GM19397 (cell line): ENCODE results near the gene EFNA2.
"Not testable (repeated sequence)": the region's sequence is repeated elsewhere in the genome, so short reads cannot be mapped to it uniquely, and the experiment has no call there.

Experiments used
- ATAC-seq: cut with Tn5 transposase; IDR thresholded peaks from one replicate; pipeline ENCODE4 v1.9.1; 2021; ENCODE audit warnings: mild to moderate bottlenecking, moderate library complexity; ENCODE audit not compliant: unreplicated experiment

The EFNA2 gene

DNA sequence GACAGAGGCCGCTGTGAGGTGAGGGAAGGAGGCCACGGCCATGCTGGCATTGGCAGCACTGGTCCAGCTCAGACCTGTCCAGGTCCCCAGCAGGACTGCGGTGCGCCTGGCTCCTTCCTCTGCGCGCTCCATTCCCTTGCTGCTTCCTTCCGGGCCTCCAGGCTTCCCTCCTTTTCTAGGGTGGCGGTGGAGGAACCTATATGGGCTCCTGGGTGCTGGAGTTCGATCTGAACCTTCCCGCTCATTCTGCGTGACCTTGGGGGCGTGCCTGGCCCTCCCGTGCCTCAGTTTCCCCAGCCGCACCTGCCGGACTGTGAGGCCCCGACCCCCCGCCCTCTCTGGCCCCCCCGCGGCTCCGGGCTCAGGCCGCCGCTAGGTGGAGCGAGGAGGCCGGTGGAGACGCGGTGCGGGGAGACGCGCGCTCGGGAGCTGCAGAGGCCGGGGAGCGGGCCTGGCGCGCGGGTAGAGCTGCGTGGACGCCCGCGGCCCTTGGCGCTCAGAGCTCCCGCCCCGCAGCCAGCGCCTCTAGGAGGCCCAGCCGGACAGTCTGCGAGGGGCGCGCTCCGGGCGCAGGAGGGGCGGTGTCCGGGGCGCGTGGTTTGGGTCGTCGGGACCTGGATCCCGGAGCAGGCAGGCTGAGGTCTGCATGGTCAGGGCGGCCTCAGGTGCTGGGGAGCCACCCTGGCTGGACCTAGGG, 29.9 kb downstream of the EFNA2 start:
- no peak for ATAC-seq

DNA sequence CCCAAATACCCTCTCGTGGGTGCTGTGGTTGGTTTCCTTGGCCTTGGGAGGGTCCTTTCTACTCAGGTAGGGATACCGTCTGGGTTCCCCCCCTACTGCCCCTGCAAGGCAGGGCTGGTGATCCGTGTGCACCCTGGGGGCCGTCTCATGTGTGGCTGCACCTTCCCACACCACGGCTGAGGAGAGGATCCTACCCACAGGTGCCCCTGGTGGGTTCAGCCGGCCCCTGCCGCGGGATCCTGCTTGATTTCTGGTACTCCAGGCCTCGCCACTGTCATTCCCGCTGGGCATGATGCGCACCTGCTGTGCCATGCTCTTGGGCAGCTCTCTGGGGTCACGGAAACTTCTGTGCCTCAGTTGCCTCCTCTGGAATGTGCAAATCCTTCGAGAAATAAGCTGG, 30.8 kb downstream of the EFNA2 start:
- ATAC-seq, result no peak

DNA sequence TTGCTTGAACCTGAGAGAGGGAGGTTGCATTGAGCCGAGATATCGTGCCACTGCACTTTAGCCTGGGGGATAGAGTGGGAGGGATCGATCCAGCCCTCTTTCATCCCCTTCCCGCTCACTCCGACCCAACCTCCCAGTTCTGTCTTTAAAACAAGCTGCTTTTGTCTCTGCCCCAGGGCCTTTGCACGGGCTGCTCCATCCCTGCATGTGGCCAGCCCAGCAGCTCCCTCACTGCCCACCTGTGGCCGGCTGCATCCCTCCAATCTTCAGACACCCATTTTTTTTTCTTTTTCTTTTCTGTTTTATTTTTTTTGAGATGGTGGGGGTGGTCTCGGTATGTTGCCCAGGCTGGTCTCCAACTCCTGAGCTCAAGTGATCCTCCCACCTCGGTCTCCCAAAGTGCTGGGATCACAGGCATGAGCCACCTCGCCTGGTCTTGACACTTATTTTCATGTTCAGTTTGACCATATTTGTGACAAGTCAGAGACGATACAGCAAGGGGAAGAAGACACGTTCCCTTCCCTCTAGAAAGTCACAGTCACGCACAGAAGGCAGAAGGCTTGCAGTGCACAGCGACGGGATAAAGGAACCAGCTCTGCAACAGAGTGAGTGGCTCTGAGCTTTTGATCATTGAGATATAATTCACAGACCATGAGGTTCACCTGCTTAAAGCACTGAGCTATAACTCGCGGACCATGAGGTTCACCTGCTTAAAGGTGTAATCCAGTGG, 31.8 kb downstream of the EFNA2 start:
- no peak for ATAC-seq

DNA sequence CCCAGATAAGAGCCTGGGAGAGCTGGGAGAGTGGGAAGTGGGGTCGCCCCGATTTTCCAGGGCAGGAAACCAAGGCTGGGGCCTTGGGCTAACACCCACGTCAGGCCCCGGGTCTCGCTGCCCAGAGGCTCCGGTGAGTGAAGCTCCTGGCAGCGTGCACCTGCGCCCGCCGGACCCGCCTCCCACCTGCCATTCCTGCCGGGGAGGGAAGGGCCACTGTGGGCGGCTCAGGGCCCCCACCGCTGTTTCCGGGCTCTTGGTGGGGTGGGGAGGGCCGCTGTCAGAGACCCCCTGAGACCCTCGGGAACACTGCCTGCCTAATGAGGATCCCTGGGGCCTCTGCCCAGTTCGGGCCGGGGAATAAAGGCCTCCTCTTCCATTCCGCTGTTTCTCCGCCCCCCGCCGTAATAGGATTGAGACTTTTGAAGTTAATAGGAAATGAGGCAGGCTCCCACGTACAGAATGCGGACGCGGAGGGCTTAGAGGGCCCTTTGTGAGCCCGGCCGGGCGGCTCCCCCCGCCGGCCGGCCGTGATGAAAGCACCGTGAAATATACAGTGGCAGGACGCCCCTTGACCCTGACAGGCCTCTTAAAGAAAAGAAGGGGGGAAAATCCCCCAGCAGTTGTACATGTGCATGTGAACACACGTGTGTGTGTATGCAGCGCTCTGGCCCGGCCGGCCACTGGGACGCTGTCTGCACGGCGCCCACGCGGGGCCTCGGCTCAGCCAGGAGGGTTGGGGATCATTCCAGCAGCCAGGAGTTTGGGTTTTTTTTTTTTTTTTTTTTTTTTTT, 33.2 kb downstream of the EFNA2 start:
- no peak for ATAC-seq

DNA sequence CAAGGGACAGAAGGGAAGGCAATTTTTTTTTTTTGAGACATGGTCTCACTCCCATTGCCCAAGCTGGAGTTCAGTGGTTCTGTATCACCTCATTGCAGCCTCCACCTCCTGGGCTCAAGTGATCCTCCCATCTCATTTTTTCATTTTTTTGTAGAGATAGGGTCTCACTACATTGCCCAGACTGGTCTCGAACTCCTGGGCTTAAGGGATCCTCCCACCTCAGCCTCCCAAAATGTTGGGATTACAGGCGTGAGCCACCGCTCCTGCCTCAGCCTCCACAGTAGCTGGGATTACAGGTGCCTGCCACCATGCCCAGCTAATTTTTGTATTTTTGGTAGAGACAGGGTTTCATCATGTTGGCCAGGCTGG, 34.6 kb downstream of the EFNA2 start:
- not testable (repeated sequence) for ATAC-seq

DNA sequence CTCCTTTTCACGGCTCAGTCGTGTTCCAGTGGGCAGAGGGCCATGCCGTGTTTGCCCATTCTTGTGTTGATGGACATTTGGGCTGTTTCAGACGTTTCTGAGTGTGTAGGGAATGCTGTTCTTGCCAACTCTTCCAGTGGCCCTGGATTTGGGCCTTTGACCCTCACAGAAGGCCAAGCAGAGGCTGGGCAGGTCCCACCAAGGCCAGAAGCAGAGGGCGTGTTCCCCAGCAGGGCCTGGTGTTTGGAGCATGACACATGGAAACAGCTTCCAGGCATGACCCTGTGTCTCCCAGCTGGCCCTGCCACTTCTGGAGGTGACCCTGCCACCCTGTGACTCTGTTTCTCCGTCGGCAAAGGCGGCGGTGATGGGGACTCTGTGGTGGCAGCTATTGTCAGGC, 35.9 kb downstream of the EFNA2 start:
- ATAC-seq, result no peak

DNA sequence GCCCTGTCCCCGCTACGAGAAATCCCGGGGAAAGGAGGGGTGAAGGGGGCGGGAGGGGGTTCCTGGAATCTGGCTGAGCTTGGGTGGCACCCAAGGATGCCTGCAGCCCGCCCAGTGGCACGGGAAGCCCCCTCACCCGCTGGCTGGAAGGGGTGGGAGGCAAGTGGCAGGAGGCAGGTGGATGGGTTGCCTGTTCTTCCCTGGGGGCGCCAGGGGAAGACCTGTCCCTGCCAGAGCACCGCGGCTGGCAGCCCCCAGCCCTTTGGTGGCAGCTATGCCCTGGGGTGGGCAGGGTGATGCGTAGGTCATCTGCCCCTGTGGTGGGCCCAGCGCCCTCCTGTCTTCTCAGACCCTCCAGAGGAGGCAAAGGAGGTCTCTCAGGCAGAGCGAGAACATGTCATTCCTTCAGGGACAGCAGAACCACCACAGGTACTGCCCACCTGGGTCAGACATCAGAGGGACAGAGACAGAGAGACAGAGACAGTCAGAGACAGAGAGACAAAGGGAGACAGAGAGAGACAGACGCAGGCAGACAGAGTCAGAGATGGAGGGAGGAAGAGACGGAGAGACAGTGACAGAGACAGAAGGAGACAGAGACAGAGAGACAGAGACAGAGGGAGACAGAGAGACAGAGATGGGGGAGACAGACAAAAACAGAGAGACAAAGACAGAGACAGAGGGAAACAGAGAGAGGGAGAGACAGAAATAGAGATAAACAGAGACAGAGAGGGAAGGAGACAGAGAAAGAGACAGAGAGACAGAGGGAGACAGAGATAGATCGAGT, 36.7 kb downstream of the EFNA2 start:
- ATAC-seq, result no peak

DNA sequence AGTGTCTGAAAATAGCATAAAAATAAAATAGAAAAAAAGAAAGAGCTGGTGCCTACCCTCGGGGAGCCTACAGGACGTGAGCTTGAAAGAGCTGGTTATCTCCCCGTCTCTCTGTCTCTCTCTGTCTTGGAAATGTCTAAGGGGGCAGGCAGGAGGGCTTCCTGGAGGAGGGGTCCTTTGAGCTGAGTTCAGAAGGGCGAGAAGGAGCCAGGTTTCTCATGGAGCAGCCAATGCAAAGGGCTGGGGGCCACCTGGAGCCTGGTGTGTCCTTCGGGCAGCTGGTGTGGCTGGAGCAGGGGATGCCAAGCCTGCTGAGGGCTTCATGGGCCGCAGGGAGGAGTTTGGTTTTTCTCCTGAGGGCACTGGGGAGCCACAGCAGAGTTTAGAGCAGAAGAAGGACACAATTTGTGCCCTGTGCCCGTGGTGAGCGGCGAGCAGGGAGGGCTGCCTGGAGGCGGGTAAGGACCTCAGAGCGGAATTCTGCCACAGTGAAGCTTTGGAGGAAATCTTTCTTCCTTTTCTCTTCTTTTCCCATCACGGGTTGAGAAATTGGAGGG, 38.7 kb downstream of the EFNA2 start:
- ATAC-seq, result no peak

DNA sequence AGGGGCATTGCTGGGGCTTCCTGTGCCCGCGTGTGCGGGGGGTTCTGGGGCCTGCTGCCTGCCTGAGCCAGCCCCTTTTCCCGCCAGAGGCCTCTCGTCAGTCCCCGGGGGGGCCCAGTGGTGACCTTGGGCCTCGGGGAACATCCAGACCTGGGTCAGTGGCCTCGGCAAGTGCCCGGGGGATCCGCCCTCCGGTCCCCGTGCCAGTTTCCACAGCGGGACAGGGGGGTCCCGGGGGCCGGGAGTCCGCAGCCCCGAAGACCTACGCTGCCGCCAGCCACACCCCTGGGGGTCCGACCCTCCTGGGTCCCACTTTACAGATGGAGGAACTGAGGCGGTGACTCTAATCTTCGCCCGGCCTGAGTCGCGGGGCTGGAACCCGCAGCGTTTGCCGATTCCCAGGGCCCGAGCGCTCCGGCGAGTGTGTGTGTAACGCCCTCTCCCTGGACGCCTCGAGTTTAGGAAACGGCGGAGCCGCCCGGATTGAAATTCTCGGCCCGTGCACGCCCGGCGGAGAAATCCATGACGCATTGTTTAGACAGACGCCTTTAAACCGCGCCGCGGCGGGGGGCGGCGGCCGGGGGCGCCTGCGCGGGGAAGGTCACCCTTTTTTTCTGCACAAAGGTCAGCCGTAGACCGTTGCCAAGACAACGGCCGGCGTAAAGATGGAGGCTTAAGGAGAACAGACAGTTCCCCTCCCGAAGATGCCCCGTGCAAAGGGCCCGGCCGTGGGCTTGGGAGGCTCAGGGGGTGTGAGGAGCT, 39.3 kb downstream of the EFNA2 start:
- no peak for ATAC-seq

DNA sequence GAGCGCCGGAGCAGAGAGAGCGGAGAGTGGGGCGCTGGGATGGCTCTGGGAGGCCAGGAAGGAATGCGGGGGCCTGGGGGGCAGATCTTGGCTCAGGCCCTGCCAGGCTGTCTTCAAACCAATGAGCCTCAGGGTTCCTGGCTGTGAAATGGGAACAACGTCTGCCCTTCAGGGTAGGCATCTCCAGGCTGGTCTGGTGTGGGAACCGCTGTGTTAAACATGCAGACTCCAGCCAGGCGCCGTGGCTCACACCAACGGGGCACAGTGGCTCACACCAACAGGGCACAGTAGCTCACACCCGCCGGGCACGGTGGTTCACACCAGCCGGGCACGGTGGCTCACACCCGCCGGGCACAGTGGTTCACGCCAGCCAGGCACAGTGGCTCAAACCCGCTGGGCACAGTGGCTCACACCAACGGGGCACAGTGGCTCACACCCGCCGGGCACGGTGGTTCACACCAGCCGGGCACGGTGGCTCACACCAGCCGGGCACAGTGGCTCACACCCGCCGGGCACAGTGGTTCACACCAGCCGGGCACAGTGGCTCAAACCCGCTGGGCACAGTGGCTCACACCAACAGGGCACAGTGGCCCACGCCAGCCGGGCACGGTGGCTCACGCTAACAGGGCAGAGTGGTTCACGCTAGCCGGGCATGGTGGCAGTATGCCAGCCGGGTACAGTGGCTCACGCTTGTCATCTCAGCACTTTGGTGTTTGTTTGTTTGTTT, 40.1 kb downstream of the EFNA2 start:
- ATAC-seq, result no peak

DNA sequence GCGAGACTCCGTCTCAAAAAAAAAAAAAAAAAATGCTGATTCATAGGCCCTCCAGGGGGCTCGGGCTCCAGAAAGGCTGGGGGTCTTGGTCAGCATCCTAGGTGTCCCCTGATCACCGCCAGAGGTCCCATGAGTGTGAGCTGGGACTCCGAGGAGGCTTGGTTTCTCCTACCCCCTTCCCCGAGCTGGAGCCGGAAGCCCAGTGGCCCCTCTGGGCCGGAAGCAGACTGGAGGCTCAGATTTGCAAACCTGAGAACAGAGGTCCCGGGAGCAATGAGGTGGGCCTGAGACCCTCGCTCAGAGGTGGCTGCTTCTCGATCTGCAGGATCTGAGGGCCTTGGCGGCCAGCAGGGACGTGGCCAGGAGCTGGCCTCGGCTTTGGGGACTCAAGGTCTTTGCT, 41.5 kb downstream of the EFNA2 start:
- ATAC-seq, result no peak

DNA sequence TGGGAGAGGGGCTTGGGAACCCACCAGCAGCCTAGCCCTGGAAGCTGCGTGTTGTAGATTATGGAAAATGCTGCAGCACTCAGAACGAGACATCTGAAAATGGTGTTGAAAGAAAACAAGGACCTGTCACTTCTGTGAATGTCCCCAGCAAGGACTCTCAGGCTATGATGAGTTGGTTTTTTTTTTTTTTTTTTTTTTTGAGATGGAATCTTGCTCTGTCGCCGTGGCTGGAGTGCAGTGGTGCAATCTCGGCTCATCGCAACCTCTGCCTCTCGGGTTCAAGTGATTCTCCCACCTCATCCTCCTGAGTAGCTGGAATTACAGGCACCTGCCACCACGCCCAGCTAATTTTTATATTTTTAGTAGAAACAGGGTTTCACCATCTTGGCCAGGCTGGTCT, 46.5 kb downstream of the EFNA2 start:
- ATAC-seq, result not testable (repeated sequence)

DNA sequence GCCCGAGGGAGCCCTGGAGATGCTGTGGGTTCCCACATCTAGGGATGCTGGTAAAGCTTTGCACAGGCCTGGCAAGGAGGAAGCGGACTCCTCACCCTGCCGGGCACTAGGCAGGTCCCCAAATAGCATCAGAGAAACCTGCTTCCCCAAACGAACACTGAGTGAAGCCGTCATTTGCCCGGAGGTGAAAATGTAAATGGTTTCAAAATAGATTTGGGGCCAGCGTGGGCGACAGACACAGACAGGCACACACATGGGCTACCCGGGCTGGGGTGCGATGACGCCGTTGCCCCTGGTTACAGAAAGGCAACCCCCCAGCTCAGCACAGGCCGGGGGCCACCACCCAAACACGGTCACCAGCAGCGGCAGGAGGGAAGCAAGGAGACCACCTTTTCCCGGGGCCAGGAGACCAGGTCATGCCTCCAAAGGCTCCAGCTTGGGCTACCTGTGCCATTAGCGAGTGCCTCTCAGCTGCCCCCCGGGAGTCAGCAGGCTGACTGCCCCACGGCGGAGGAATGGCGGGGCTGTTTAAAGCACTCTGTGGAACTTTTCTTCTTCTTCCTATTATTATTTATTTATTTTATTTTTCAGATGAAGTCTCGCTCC, 50.5 kb downstream of the EFNA2 start:
- no peak for ATAC-seq

DNA sequence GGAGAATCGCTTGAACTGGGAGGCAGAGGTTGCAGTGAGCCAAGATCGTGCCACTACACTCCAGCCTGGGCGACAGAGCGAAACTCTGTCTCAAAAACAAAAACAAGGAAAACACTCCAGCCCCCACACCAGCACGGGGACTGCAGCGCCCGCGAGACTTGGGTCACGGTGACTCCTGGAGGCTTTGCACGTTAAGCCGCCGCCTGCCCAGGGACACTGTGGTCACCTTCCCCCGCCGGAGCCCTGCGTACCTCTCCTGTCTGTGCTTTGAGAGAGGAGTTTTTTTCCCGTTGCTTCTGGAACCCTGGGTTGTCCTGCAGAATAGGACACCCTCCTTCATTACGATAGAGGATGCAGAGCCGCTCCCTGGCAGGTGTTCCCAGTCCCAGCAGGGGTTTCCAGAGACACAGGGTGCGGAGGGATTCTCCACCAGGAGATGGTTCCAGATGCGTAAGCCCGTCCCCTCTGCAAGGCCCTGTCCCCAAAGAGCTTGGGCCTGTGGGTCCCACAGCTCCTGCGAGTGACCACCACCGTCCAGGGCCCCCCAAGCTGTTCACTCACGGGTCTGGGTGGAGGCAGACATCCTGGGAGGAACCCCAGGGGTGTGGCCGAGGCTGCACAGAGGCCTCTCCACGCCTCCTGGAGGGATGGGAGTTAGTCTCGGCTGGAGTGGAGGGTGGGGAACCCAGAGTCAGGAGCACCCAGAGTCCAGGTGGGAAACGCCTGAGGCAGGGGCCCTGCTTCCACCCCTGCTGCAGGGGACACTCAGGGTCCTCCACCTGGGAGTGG, 55.2 kb downstream of the EFNA2 start:
- ATAC-seq, result no peak

DNA sequence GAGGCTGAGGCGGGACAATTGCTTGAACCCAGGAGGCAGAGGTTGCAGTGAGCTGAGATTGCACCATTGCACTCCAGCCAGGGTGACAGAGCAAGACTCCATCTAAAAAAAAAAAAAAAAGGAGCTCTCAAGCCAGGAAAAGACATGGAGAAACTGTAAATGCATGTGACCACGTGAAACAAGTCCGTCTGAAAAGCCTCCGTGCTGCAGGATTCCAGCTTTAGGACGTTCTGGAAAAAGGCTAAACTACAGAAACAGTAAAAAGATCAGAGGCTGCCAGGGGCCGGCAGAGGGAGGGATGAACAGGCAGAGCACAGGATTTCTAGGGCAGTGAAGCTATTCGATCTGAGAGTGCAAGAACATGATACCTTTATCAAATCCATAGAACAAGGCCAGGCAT, 57.4 kb downstream of the EFNA2 start:
- no peak for ATAC-seq

DNA sequence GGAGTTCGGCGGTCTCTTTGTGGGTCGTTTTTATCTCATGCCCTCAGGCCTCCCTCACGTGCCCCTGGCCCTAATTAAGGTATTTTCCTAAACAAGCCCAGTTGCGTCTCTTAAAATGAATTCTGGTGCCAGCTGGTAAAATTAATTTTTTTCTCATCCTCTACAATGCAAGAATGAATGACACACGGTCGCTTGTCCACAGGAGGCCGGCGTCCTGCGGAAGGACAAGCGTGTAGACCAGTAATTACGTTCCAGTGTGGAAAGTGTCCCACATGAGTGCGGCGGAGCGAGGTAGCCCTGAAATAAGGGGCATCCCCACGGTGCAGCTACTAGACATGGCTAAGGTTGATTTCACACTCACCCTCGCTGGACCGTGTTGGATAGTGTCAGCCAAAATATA, 63.5 kb downstream of the EFNA2 start:
- no peak for ATAC-seq

DNA sequence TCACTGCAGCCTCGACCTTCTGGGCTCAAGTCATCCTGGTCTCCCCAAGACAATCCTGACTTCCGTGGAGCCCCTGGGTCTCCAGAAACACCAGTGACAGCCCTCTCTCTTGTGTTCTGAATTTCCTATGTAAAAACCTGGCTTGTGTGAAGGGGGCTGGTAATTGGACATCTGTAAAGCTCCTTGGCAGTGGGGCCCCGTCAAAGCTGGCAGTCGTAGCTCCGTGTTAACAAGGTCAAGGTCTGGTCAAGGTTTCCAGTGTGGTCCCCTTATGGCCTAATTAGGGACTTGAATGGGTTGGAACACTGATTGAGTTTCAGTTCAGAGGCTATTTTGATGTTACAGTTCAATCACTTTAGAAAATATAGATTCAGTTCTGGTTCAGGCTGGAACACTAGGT, 65.2 kb downstream of the EFNA2 start:
- no peak for ATAC-seq
